DOHH2 (cell line): ENCODE measurements around the gene BRIP1.

ENCODE experiments used
- H3F3A ChIP-seq: fragments of 200-600 bp; sonication (generic), shearing (Covaris generic); 2 replicates; pipeline ENCODE4 v1.6.0; 2016; ENCODE audit warnings: antibody characterized with exemption, mild to moderate bottlenecking; ENCODE audit not compliant: control insufficient read depth, insufficient read depth
- H3K27ac ChIP-seq: fragments of 200-600 bp; sonication (generic); 2 replicates; pipeline ENCODE4 v1.5.1; 2014; ENCODE audit warnings: low read depth, mild to moderate bottlenecking, low read length, moderate library complexity
- H3K27me3 ChIP-seq: fragments of 200-600 bp; sonication (generic); 2 replicates; pipeline ENCODE4 v1.6.1; 2014; ENCODE audit warnings: mild to moderate bottlenecking, low read length, mixed read lengths; ENCODE audit not compliant: control insufficient read depth
- H3K36me3 ChIP-seq: fragments of 200-600 bp; sonication (generic); 2 replicates; pipeline ENCODE4 v1.6.1; 2014; ENCODE audit warnings: mild to moderate bottlenecking, low read length, moderate library complexity, mixed read lengths; ENCODE audit not compliant: control insufficient read depth
- H3K4me1 ChIP-seq: fragments of 200-600 bp; sonication (generic); 2 replicates; pipeline ENCODE4 v1.6.1; 2014; ENCODE audit warnings: mild to moderate bottlenecking, low read length, mixed read lengths; ENCODE audit not compliant: control insufficient read depth
- H3K4me2 ChIP-seq: fragments of 200-600 bp; sonication (generic); 2 replicates; pipeline ENCODE4 v1.6.0; 2014; ENCODE audit warnings: mild to moderate bottlenecking, low read length, moderate library complexity
- H3K4me3 ChIP-seq: fragments of 200-600 bp; sonication (generic); 2 replicates; pipeline ENCODE4 v1.5.1; 2014; ENCODE audit warnings: mild to moderate bottlenecking, low read length, mixed read lengths
- H3K79me2 ChIP-seq: fragments of 200-600 bp; sonication (generic); 2 replicates; pipeline ENCODE4 v1.6.1; 2014; ENCODE audit warnings: mild to moderate bottlenecking, low read length, mixed read lengths; ENCODE audit not compliant: control insufficient read depth
- H3K9me2 ChIP-seq: fragments of 200-600 bp; sonication (generic); replicated peaks from 2 replicates; pipeline ENCODE4 v1.6.1; 2014; ENCODE audit warnings: mild to moderate bottlenecking, low read length, mixed read lengths; ENCODE audit not compliant: control insufficient read depth
- H3K9me3 ChIP-seq: fragments of 200-600 bp; sonication (generic); 2 replicates; pipeline ENCODE4 v1.6.1; 2014; ENCODE audit warnings: antibody characterized with exemption, low read length, mixed read lengths; ENCODE audit not compliant: control insufficient read depth, insufficient read depth
- H4K20me1 ChIP-seq: fragments of 200-600 bp; sonication (generic); 2 replicates; pipeline ENCODE4 v1.6.0; 2014; ENCODE audit warnings: low read depth, mild to moderate bottlenecking, antibody characterized with exemption, low read length, moderate library complexity; ENCODE audit not compliant: control insufficient read depth, insufficient read depth
- EZH2phosphoT487 ChIP-seq: fragments of 200-600 bp; sonication (generic); IDR thresholded peaks from 2 replicates; pipeline ENCODE4 v1.6.1; 2017; ENCODE audit warnings: borderline replicate concordance, mild to moderate bottlenecking, antibody characterized with exemption, low read length, moderate library complexity, mixed read lengths
- TF ChIP-seq, protein P1 (sequence below): fragments of 200-600 bp; sonication (generic); IDR thresholded peaks from one replicate; pipeline ENCODE4 v1.5.1; 2014; ENCODE audit warnings: antibody characterized with exemption, mild to moderate bottlenecking, low read depth, low read length; ENCODE audit not compliant: poor library complexity, severe bottlenecking

BRIP1 gene

DNA sequence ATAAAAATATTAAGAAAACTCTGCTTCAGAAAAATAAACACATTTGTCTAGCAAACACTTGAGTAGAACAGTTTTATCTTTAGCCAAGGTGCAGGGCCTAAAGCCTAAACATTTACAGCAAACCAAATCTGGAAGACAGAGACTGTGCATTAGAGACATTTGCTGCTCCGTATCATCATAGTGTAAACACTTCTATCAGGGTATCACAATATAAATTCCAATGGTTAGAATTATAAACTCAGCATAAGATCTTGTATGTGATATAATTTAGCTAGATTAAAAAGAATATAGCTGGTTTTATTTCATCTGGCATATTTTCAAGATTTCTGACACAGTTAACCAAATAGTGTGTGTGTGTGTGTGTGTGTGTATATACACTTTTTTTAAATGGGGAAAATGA lies 138.6 kb downstream of the BRIP1 start:
- Histone ChIP-seq H3K4me2 (no peak overlapping the region), H3K4me3 (no peak overlapping the region), H4K20me1 (no peaks in the 10 kb centered on the region), H3K9me3 (no peaks in the 10 kb centered on the region), H3K4me1 (no peaks in the 10 kb centered on the region), H3K27ac (no peak overlapping the region), H3K79me2 (no peaks in the 10 kb centered on the region), H3K9me2 (no peaks in the 10 kb centered on the region), H3F3A (no peaks in the 10 kb centered on the region), H3K36me3 (peaks cover 45% of the 10 kb centered on the region), H3K27me3 (no peaks in the 10 kb centered on the region)
- TF ChIP-seq EZH2phosphoT487 = no peak
- TF ChIP-seq, protein P1, sequence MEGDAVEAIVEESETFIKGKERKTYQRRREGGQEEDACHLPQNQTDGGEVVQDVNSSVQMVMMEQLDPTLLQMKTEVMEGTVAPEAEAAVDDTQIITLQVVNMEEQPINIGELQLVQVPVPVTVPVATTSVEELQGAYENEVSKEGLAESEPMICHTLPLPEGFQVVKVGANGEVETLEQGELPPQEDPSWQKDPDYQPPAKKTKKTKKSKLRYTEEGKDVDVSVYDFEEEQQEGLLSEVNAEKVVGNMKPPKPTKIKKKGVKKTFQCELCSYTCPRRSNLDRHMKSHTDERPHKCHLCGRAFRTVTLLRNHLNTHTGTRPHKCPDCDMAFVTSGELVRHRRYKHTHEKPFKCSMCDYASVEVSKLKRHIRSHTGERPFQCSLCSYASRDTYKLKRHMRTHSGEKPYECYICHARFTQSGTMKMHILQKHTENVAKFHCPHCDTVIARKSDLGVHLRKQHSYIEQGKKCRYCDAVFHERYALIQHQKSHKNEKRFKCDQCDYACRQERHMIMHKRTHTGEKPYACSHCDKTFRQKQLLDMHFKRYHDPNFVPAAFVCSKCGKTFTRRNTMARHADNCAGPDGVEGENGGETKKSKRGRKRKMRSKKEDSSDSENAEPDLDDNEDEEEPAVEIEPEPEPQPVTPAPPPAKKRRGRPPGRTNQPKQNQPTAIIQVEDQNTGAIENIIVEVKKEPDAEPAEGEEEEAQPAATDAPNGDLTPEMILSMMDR = no peak

DNA sequence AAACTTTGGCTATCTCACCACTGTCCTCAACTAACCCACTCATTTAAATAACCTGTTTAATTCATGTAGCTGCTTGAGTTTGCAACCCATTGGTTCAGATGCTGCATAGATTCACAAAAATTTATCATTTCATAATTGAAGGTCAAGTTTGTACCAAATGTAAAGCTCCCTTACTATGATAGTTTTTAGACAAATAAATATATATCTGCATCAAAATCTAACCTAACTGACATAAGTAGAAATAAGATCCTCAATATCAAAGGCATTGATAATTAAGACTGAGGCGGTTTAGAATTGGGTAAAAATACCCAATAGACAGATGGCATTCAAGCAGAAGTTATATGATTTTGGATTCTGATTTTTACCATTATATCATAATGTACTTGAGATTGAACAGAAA lies 139.4 kb downstream of the BRIP1 start:
- H3K4me1 ChIP-seq = no peaks in the 10 kb centered on the region
- no peak overlapping the region for H3K27ac ChIP-seq
- H3K4me2 ChIP-seq = no peak overlapping the region
- H3K9me2 ChIP-seq = no peaks in the 10 kb centered on the region
- no peak for TF ChIP-seq EZH2phosphoT487
- TF ChIP-seq, protein P1 = no peak
- H3K27me3 ChIP-seq = no peaks in the 10 kb centered on the region
- peaks cover 2% of the 10 kb centered on the region; the same call in 1 of the 2 replicates for H3K9me3 ChIP-seq
- no peak overlapping the region for H3K4me3 ChIP-seq
- H3K79me2 ChIP-seq = no peaks in the 10 kb centered on the region
- peaks cover 44% of the 10 kb centered on the region for H3K36me3 ChIP-seq
- no peaks in the 10 kb centered on the region for H3F3A ChIP-seq
- H4K20me1 ChIP-seq = no peaks in the 10 kb centered on the region

DNA sequence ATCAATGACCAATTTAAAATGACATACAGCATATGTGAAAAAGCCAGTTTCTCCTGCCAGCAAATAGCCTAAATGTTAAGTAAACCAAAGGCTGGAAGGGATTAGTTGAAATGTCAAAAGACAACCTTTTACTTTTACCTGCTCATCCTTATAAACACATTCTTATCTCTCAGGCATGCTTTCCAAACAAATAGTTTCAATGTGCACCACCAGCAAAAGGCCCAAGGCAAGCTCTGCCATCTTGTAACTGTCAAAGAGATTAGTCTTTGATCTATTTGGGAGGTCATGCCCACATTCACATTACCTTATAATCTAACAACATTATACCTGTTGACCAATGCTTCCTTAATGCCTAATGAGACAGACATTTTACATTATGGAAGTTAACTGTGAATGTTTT lies 140.1 kb downstream of the BRIP1 start:
- TF ChIP-seq, protein P1 = no peak
- no peak for TF ChIP-seq EZH2phosphoT487
- H3K79me2 ChIP-seq = no peaks in the 10 kb centered on the region
- no peaks in the 10 kb centered on the region for H3F3A ChIP-seq
- H3K4me1 ChIP-seq = no peaks in the 10 kb centered on the region
- no peak overlapping the region for H3K4me2 ChIP-seq
- peaks cover 44% of the 10 kb centered on the region for H3K36me3 ChIP-seq
- H3K27me3 ChIP-seq = no peaks in the 10 kb centered on the region
- no peaks in the 10 kb centered on the region for H3K9me2 ChIP-seq
- H4K20me1 ChIP-seq = no peaks in the 10 kb centered on the region
- no peak overlapping the region for H3K4me3 ChIP-seq
- H3K27ac ChIP-seq = no peak overlapping the region
- H3K9me3 ChIP-seq = peaks cover 8% of the 10 kb centered on the region; the same call in 1 of the 2 replicates

DNA sequence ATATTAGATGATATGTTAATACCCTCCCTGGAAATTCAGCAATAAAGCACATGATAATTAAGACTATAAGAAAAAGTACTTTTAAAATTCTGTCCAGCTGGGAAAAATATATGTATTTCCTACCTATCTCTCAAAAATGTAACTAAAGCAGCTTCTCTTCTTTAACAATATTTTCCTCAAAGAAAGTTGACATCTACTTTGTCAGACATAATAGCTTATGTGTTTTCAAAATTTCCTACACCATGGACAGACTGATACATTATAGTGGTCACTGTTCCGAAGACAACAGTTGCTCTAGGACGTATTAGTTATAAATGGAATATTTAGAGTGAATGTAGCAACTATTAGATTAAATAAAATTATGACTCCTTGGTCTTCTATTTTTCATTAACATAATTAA lies 140.9 kb downstream of the BRIP1 start:
- Histone ChIP-seq H3K9me3 (peaks cover 11% of the 10 kb centered on the region; the same call in 1 of the 2 replicates), H4K20me1 (no peaks in the 10 kb centered on the region), H3K79me2 (no peaks in the 10 kb centered on the region), H3K36me3 (peaks cover 48% of the 10 kb centered on the region), H3K4me2 (no peak overlapping the region), H3K4me1 (no peaks in the 10 kb centered on the region), H3K27ac (no peak overlapping the region), H3K4me3 (no peak overlapping the region), H3K9me2 (no peaks in the 10 kb centered on the region), H3F3A (no peaks in the 10 kb centered on the region), H3K27me3 (no peaks in the 10 kb centered on the region)
- TF ChIP-seq, protein P1 = no peak
- no peak for TF ChIP-seq EZH2phosphoT487
